Peyer's patch (tissue), 4 donors: ENCODE measurements around the gene KDR. TPM values are rescaled to one million over a fixed set of nuclear protein-coding genes. Genes with fewer than 3 reads are reported as not detected.

Source experiments
- DNase-seq, 3 donors: peaks; one replicate each; pipeline ENCODE4 v3.0.0-alpha.2; 2017 to 2019
- H3K27ac ChIP-seq, 4 donors: fragments of 200-600 bp; sonication (generic); one replicate each; pipeline ENCODE4 v1.5.1; 2016 to 2019
- H3K27me3 ChIP-seq, 2 donors: fragments of 200-600 bp; sonication (generic); one replicate each; pipeline ENCODE4 v1.5.1; 2019
- H3K36me3 ChIP-seq, 3 donors: fragments of 200-600 bp; sonication (generic); one replicate each; pipeline ENCODE4 v1.5.1; 2016 to 2019
- H3K4me1 ChIP-seq, 4 donors: fragments of 200-600 bp; sonication (generic); one replicate each; pipeline ENCODE4 v1.5.1; 2016 to 2019
- H3K4me3 ChIP-seq, 4 donors: fragments of 200-600 bp; sonication (generic); 1 replicate in 3 of 4; 2 replicates in 1 of 4; pipeline ENCODE4 v1.5.1; 2016 to 2019; ENCODE audit warnings: mild to moderate bottlenecking in 1 of 4
- H3K9me3 ChIP-seq, 4 donors: fragments of 200-600 bp; sonication (generic); one replicate each; pipeline ENCODE4 v1.5.1; 2016 to 2019; ENCODE audit warnings: mild to moderate bottlenecking in 1 of 4
- CTCF ChIP-seq, 6 experiments: fragments of 450-650 bp in 4 of 6; fragments of 200-600 bp in 2 of 6; sonication (generic) in 1 of 6; IDR thresholded peaks; one replicate each; pipeline ENCODE4 v1.5.1; 2017 to 2019; ENCODE audit warnings: antibody characterized with exemption in 6 of 6, mild to moderate bottlenecking in 3 of 6, moderate library complexity in 1 of 6
- POLR2A ChIP-seq, 2 donors: fragments of 450-650 bp; IDR thresholded peaks; one replicate each; pipeline ENCODE4 v1.5.1; 2017; ENCODE audit warnings: antibody characterized with exemption in 2 of 2, mild to moderate bottlenecking in 2 of 2, moderate library complexity in 2 of 2
- total RNA-seq, 4 donors: library from RNA; depleted of rRNA; stranded (reverse); fragments of >200 nt; gene quantifications; one replicate each; pipeline ENCODE4 v1.1.0, GENCODE V29; 2016

The KDR gene
- total RNA-seq, 4 donors from 2014 or later = 5.2 to 24.8 (median 6.2) TPM

GRCh38 chr4:55087009-55087912 lies 38.1 kb downstream of the KDR start:
- H3K4me1 ChIP-seq = no peaks in the 10 kb centered on the region
- no peak for DNase-seq
- H3K36me3 ChIP-seq = no peaks in the 10 kb centered on the region
- H3K9me3 ChIP-seq = no peaks in the 10 kb centered on the region
- no peaks in the 10 kb centered on the region for H3K27me3 ChIP-seq
- no peak overlapping the region for H3K27ac ChIP-seq
- H3K4me3 ChIP-seq = no peak overlapping the region
- TF ChIP-seq CTCF (IDR thresholded peaks at IDR 0.05) (no peak), POLR2A (IDR thresholded peaks at IDR 0.05) (no peak)

- Histone ChIP-seq H3K4me1 (no peaks in the 10 kb centered on the region), H3K27ac (no peak overlapping the region), H3K4me3 (no peak overlapping the region), H3K36me3 (no peaks in the 10 kb centered on the region), H3K9me3 (no peaks in the 10 kb centered on the region), H3K27me3 (no peaks in the 10 kb centered on the region)
- TF ChIP-seq CTCF (IDR thresholded peaks at IDR 0.05) (no peak), POLR2A (IDR thresholded peaks at IDR 0.05) (no peak)
- DNase-seq = no peak
Measured at GRCh38 chr4:55086578-55086977, 38.8 kb downstream of the KDR start.

- TF ChIP-seq CTCF (IDR thresholded peaks at IDR 0.05) = no peak
- no peak for TF ChIP-seq POLR2A (IDR thresholded peaks at IDR 0.05)
- no peaks in the 10 kb centered on the region for H3K9me3 ChIP-seq
- no peak overlapping the region for H3K27ac ChIP-seq
- H3K27me3 ChIP-seq = no peaks in the 10 kb centered on the region
- no peaks in the 10 kb centered on the region for H3K4me1 ChIP-seq
- no peak overlapping the region for H3K4me3 ChIP-seq
- no peak for DNase-seq
- no peaks in the 10 kb centered on the region for H3K36me3 ChIP-seq
Measured at GRCh38 chr4:55083735-55084134, 41.7 kb downstream of the KDR start.

GRCh38 chr4:55082756-55083155 lies 42.6 kb downstream of the KDR start:
- DNase-seq = no peak
- Histone ChIP-seq H3K36me3 (no peaks in the 10 kb centered on the region), H3K27ac (no peak overlapping the region), H3K4me3 (no peak overlapping the region), H3K4me1 (no peaks in the 10 kb centered on the region), H3K9me3 (no peaks in the 10 kb centered on the region), H3K27me3 (no peaks in the 10 kb centered on the region)
- TF ChIP-seq CTCF (IDR thresholded peaks at IDR 0.05) (no peak), POLR2A (IDR thresholded peaks at IDR 0.05) (no peak)

- Histone ChIP-seq H3K9me3 (no peaks in the 10 kb centered on the region), H3K4me3 (no peak overlapping the region), H3K4me1 (no peaks in the 10 kb centered on the region), H3K27me3 (no peaks in the 10 kb centered on the region), H3K36me3 (no peaks in the 10 kb centered on the region), H3K27ac (no peak overlapping the region)
- no peak for DNase-seq
- TF ChIP-seq CTCF (IDR thresholded peaks at IDR 0.05) (no peak), POLR2A (IDR thresholded peaks at IDR 0.05) (no peak)
Measured at GRCh38 chr4:55080174-55080865, 45.1 kb downstream of the KDR start.
